ENCODE data around the gene FCRLB.
"Not testable (repeated sequence)": the region's sequence is repeated elsewhere in the genome, so short reads cannot be mapped to it uniquely, and the experiment has no call there.

FCRLB gene, protein sequence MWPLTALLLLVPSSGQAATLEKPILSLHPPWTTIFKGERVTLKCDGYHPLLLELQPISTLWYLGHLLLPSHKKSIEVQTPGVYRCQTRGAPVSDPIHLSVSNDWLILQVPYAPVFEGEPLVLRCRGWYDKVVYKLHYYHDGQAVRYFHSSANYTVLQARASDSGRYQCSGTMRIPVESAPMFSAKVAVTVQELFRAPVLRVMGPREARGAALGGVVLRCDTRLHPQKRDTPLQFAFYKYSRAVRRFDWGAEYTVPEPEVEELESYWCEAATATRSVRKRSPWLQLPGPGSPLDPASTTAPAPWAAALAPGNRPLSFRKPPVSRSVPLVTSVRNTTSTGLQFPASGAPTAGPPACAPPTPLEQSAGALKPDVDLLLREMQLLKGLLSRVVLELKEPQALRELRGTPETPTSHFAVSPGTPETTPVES

GRCh38 chr1:161720956-161721737 lies at the start of gene FCRLB:
FCRLB (plus strand) TSS chr1:161721544; CDS start chr1:161722673, 1,129 bp downstream.
- DNase-seq, result no peak

- DNase-seq, result not testable (repeated sequence)
Measured at GRCh38 chr1:161673437-161673836, 47.9 kb upstream of the FCRLB start.

DNA sequence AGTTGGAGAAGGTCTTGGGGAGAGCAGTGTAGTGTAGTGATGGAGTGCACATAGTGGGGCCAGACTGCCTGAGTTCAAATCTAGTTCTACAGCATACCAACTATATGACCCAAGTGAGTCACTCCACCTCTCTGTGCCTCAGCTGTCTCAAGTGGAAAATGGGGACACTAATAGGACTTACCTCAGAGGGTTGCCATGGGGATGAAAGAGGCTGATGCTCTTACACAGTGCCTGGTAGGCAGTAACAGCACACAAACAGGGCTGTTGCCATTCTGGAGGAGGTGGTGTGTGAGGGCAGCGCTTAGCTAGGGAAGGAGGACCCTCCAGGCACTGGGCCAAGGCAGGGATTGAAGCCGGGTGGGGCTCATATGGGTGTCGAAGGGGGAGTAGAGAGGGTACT lies 46.9 kb upstream of the FCRLB start:
- DNase-seq, result not testable (repeated sequence)

DNA sequence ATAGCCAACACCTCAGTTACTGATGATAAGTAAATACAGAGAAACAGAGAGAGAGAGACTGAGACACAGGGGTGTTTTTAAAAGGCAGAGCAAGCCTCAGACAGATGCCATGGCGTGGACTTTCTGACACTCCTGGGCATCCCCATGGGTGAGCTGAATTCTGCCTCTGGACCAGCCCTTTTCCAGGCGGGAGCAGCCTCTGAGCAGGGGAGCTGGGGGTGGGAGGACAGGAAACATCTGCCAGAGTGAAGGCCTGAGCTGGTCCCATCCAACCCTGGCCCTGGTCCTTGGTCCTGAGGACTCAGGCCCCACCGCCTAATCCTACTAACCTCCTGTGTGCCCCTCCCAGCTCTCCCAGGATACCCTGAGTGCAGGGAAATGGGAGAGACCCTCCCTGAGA lies 46.4 kb upstream of the FCRLB start:
- DNase-seq, result not testable (repeated sequence)

DNA sequence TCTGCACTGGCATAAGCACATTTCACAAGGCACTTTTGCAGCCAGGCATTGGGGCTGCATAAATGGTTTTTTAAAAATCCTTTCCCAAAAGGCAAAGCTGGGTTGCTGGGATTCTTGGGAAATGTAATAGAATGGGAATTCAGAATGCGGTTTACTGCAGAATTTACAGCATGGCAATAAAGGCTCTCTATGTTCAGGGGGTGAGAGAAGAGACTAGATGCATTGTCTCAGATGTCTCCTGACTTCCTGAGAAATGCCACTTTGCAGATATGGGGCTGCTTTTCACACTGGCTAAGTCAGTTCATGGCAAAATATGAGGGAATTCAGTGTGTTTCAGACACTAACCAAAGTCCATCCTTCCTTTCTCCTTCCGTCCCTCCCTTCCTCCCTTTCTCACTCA lies 44.9 kb upstream of the FCRLB start:
- no peak for DNase-seq

DNA sequence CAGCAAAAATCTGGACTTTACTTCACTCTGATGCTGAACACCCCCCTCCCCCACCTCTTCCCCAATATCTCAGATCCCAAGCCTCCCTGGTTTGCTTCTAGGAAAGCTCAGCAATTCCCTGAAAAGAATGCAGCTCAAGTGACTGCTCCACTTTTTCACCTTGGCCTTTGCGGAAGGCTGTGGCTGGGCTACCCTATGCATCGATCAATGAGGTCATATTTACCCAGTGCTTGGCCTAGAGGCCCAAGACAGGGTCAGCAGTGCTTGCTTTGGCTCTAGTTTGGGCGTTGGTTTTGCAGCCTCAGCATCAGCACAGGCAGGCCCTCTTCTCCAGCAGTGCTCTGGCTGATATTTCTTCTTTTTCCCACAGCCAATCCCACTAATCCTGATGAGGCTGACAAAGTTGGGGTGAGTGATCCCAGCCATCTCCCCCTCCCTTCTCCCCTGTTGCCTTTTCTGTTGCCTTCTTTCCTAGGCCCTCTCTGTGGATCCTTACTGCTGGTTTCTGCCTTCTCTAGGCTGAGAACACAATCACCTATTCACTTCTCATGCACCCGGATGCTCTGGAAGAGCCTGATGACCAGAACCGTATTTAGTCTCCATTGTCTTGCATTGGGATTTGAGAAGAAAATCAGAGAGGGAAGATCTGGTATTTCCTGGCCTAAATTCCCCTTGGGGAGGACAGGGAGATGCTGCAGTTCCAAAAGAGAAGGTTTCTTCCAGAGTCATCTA lies 44.2 kb upstream of the FCRLB start:
- DNase-seq, result no peak

- DNase-seq, result no peak
Measured at GRCh38 chr1:161678500-161678899, 42.8 kb upstream of the FCRLB start.

DNA sequence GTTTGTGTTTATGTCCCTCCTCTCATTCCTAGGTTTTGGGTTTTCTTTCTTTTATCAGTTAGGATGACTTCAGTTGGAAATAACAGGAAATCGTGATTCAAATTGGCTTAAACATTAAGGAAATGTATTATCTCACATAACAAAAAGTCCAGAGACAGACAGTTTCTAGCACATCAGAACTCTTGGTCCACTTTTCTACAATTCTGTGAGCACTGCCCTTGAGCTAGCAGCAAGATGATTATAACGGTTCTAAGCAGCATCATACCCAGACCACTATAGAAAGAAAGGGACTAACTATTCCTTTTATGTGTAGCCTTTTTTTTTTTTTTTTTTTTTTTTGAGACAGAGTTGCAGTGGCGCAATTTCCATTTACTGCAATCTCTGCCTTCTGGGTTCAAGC lies 39.5 kb upstream of the FCRLB start:
- no peak for DNase-seq

DNA sequence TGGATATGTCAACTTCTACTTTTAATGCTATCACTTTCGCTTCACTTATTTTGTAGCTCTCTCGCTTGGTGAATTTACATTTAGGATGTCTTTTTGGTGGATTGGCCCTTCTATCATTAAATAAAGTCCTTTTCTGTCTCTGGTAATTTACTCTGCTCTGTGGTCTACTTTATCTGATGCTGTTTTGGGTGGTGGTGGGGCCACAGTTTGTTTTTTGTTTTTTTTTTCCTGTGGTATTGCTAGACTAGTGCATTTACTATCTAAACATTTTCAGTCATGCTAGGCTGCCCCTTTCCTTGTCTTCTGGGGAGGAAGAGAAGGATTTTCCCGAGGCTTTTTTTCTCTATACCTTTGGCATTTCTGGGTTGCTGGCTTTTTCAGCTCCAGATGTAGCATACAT lies 32.4 kb upstream of the FCRLB start:
- DNase-seq, result no peak

GRCh38 chr1:161691846-161692245 lies 29.5 kb upstream of the FCRLB start:
- DNase-seq, result no peak

DNA sequence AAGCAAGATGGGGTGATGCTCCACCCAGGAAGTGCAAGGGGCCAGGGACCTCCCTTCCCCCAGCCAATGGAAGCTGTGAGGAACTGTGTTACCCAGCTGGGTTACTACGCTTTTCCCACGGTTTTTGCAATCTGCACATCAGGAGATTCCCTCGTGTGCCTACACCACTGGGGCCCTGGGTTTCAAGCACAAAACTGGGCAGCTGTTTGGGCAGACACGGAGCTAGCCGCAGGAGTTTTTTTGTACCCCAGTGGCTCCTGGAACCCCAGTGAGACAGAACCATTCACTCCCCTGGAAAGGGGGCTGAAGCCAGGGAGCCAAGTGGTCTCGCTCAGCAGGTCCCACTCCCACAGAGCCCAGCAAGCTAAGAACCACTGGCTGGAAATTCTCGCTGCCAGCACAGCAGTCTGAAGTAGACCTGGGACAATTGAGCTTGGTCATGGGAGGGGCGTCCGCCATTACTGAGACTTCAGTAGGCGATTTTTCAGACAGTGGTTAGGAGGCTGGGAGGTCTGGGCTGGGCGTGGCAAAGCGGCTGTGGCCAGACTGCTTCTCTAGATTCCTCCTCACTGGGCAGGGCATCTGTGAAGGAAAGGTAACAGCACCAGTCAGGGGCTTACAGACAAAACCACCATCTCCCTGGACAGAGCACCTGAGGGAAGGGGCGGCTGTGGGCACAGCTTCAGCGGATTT lies 28.2 kb upstream of the FCRLB start:
- not testable (repeated sequence) for DNase-seq

- not testable (repeated sequence) for DNase-seq
Measured at GRCh38 chr1:161698302-161698701, 23.0 kb upstream of the FCRLB start.

- no peak for DNase-seq
Measured at GRCh38 chr1:161702250-161702649, 19.1 kb upstream of the FCRLB start.

GRCh38 chr1:161705537-161705936 lies 15.8 kb upstream of the FCRLB start:
- no peak for DNase-seq

GRCh38 chr1:161706113-161706481 lies 15.2 kb upstream of the FCRLB start:
- no peak for DNase-seq

DNA sequence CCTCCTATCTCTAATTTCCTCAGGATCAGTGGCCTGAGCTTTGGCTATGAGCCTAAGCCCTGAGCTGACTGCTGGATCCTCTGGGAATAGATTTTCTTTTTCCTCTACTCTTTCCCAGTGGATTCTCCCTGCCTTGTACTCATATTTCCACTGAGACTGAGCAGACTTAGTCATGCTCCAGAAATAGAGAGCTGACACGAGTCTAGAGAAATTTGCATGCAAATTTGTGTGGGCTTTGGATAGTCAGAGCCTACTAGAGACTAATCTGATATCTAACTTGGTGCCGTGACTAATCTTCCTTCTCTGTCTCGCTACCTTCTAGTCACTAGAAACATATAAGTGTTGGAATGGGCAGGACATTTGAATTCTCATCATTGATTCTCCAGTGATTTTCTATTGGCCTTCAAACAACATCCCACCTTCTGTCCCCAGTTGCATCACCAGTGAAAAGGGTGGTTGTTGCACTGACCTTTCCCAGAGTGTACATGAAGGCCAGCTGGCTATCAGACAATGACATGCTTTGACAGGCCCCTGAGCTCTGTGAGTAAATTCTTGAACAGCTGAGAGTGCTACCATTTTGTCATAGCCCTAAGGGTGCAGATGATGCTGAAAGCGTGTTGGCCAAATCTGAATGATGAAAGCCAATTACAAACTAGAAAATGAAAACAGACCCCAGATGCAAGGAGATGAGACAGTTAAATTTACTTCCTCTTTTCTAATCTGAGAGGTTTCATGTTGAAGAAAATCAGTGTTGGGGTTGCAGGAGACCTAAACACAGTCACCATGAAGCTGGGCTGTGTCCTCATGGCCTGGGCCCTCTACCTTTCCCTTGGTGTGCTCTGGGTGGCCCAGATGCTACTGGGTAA lies 14.6 kb upstream of the FCRLB start, which contains the start of gene FCRLA:
FCRLA (plus strand) TSS at position 748 of the 866 bp plus-strand sequence; CDS start at position 784, 36 bp downstream.
- no peak for DNase-seq

GRCh38 chr1:161707503-161707902 lies 13.8 kb upstream of the FCRLB start:
- DNase-seq, result no peak

DNA sequence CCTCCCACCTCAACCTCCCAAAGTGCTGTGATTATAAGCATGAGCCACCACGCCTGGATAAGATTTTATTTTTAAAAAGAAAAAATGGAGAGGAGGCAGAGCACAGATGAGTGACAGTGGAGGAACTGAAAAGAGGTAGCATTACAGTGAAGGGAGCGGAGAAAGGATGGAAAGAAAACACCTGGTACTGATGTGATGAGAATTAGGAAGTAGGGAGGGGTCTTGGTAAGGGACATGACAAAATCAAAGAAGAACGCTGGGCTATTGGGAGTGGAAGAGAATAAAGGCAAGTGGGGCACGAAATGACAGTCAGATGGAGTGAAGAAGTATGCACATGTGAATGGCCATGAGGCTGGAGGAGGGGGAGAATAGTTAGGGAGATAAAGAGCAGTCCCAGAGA lies 12.0 kb upstream of the FCRLB start:
- DNase-seq, result no peak

DNA sequence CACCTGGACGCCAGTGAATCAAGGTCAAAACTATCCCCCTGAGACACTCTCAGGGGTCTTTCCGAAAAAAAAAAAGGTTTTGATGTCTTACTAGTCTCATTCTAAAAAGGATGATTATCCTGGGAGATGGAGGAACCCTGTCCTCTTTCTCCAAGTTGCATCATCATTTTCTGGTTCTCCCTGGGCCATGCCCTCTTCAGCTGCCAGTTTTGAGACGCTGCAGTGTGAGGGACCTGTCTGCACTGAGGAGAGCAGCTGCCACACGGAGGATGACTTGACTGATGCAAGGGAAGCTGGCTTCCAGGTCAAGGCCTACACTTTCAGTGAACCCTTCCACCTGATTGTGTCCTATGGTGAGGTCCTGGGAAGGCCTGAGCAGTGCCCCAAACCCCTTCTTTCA lies 10.8 kb upstream of the FCRLB start:
- DNase-seq, result no peak

GRCh38 chr1:161718559-161719324 lies 2.6 kb upstream of the FCRLB start:
- no peak for DNase-seq

- no peak for DNase-seq
Measured at GRCh38 chr1:161719325-161719611, 2.1 kb upstream of the FCRLB start.

Data from left hindlimb (tissue), 1 donor.